ENCODE data around the gene LRRC27. TPM values are rescaled to one million over a fixed set of nuclear protein-coding genes. Genes with fewer than 3 reads are reported as not detected.

Gene LRRC27
- total RNA-seq, 2 experiments from 2014 or later: 3.3 to 3.8 TPM

GRCh38 chr10:132415956-132416355 lies 84.0 kb downstream of the LRRC27 start:
- Mint-ChIP-seq H3K4me1 (ENCODE audit: low read depth) (peaks cover 20% of the 10 kb centered on the region), H3K27ac (no peak overlapping the region), H3K4me3 (no peak overlapping the region), H3K36me3 (ENCODE audit: low read depth) (peaks cover 4% of the 10 kb centered on the region), H3K9me3 (ENCODE audit: insufficient read depth) (no peaks in the 10 kb centered on the region), H3K27me3 (ENCODE audit: low read depth) (no peaks in the 10 kb centered on the region)
- CTCF ChIA-PET: no interaction called here
- ATAC-seq (no peak), DNase-seq (no peak)
- POLR2A ChIA-PET: no interaction called here

- ChIA-PET CTCF (no interaction called here), POLR2A (no interaction called here)
- no peaks in the 10 kb centered on the region for H3K27me3 Mint-ChIP-seq (ENCODE audit: low read depth)
- no peak overlapping the region for H3K27ac Mint-ChIP-seq
- H3K9me3 Mint-ChIP-seq (ENCODE audit: insufficient read depth): no peaks in the 10 kb centered on the region
- DNase-seq (no peak), ATAC-seq (no peak)
- no peak overlapping the region for H3K4me3 Mint-ChIP-seq
- H3K4me1 Mint-ChIP-seq (ENCODE audit: low read depth): peaks cover 26% of the 10 kb centered on the region
- H3K36me3 Mint-ChIP-seq (ENCODE audit: low read depth): peaks cover 4% of the 10 kb centered on the region
Measured at GRCh38 chr10:132416566-132417256, 84.7 kb downstream of the LRRC27 start.

- CTCF ChIA-PET: no interaction called here
- H3K9me3 Mint-ChIP-seq (ENCODE audit: insufficient read depth): no peaks in the 10 kb centered on the region
Measured at GRCh38 chr10:132417257-132417910, 85.4 kb downstream of the LRRC27 start.

GRCh38 chr10:132417957-132418441 lies 86.0 kb downstream of the LRRC27 start:
- H3K4me1 Mint-ChIP-seq (ENCODE audit: low read depth): peaks cover 39% of the 10 kb centered on the region
- ChIA-PET POLR2A (no interaction called here), CTCF (no interaction called here)
- no peak overlapping the region for H3K27ac Mint-ChIP-seq
- no peaks in the 10 kb centered on the region for H3K9me3 Mint-ChIP-seq (ENCODE audit: insufficient read depth)
- no peak overlapping the region for H3K4me3 Mint-ChIP-seq
- no peaks in the 10 kb centered on the region for H3K27me3 Mint-ChIP-seq (ENCODE audit: low read depth)
- H3K36me3 Mint-ChIP-seq (ENCODE audit: low read depth): peaks cover 4% of the 10 kb centered on the region
- no peak for DNase-seq
- no peak for ATAC-seq

More at GRCh38 chr10:132417257-132417910, 85.4 kb downstream of the LRRC27 start:
- Mint-ChIP-seq H3K27me3 (ENCODE audit: low read depth) (no peaks in the 10 kb centered on the region), H3K4me1 (ENCODE audit: low read depth) (peaks cover 33% of the 10 kb centered on the region), H3K4me3 (no peak overlapping the region), H3K27ac (no peak overlapping the region), H3K36me3 (ENCODE audit: low read depth) (peaks cover 4% of the 10 kb centered on the region)
- DNase-seq (no peak), ATAC-seq (no peak)
- POLR2A ChIA-PET: no interaction called here

GRCh38 chr10:132418527-132419416 lies 86.8 kb downstream of the LRRC27 start:
- Mint-ChIP-seq H3K9me3 (ENCODE audit: insufficient read depth) (no peaks in the 10 kb centered on the region), H3K27ac (peak overlapping the region; percentile 25), H3K4me3 (no peak overlapping the region), H3K4me1 (ENCODE audit: low read depth) (peaks cover 45% of the 10 kb centered on the region), H3K36me3 (ENCODE audit: low read depth) (peaks cover 4% of the 10 kb centered on the region), H3K27me3 (ENCODE audit: low read depth) (no peaks in the 10 kb centered on the region)
- DNase-seq (no peak), ATAC-seq (no peak)
- POLR2A ChIA-PET: interaction anchor here (0.6 kb wide), 1 partner anchor 12 kb away, joined by 4 read pairs; no protein-coding TSS in a partner anchor
- CTCF ChIA-PET: no interaction called here

- no peak for ATAC-seq
- peak overlapping the region; percentile 60 for H3K27ac Mint-ChIP-seq
- DNase-seq: no peak
- ChIA-PET CTCF (interaction anchor here (1.7 kb wide), 1 partner anchor 28 kb away, joined by 4 read pairs; no protein-coding TSS in a partner anchor), POLR2A (interaction anchor here (2.0 kb wide), 1 partner anchor 27 kb away, joined by 8 read pairs; no protein-coding TSS in a partner anchor)
- no peaks in the 10 kb centered on the region for H3K27me3 Mint-ChIP-seq (ENCODE audit: low read depth)
- H3K4me1 Mint-ChIP-seq (ENCODE audit: low read depth): peaks cover 45% of the 10 kb centered on the region
- no peak overlapping the region for H3K4me3 Mint-ChIP-seq
- H3K9me3 Mint-ChIP-seq (ENCODE audit: insufficient read depth): no peaks in the 10 kb centered on the region
- H3K36me3 Mint-ChIP-seq (ENCODE audit: low read depth): peaks cover 4% of the 10 kb centered on the region
Measured at GRCh38 chr10:132419538-132420468, 87.8 kb downstream of the LRRC27 start.

- H3K27me3 Mint-ChIP-seq (ENCODE audit: low read depth): no peaks in the 10 kb centered on the region
- H3K36me3 Mint-ChIP-seq (ENCODE audit: low read depth): peaks cover under 1% of the 10 kb centered on the region
- peaks cover 45% of the 10 kb centered on the region for H3K4me1 Mint-ChIP-seq (ENCODE audit: low read depth)
- POLR2A ChIA-PET: interaction anchor here (2.0 kb wide), 1 partner anchor 26 kb away, joined by 8 read pairs; no protein-coding TSS in a partner anchor
- H3K27ac Mint-ChIP-seq: peak overlapping the region; percentile 60
- DNase-seq: no peak
- H3K4me3 Mint-ChIP-seq: no peak overlapping the region
- H3K9me3 Mint-ChIP-seq (ENCODE audit: insufficient read depth): no peaks in the 10 kb centered on the region
- ATAC-seq: peak; percentile 24
- CTCF ChIA-PET: interaction anchor here (1.7 kb wide), 1 partner anchor 27 kb away, joined by 4 read pairs; no protein-coding TSS in a partner anchor
Measured at GRCh38 chr10:132420469-132420980, 88.5 kb downstream of the LRRC27 start.

GRCh38 chr10:132420981-132421846 lies 89.2 kb downstream of the LRRC27 start:
- no peaks in the 10 kb centered on the region for H3K36me3 Mint-ChIP-seq (ENCODE audit: low read depth)
- peaks cover 45% of the 10 kb centered on the region for H3K4me1 Mint-ChIP-seq (ENCODE audit: low read depth)
- H3K27me3 Mint-ChIP-seq (ENCODE audit: low read depth): no peaks in the 10 kb centered on the region
- ATAC-seq (peak; percentile 72), DNase-seq (peak; percentile 66)
- no peaks in the 10 kb centered on the region for H3K9me3 Mint-ChIP-seq (ENCODE audit: insufficient read depth)
- H3K4me3 Mint-ChIP-seq: no peak overlapping the region
- peak overlapping the region; percentile 72 for H3K27ac Mint-ChIP-seq
- POLR2A ChIA-PET: interaction anchor here (0.9 to 2.0 kb wide), 2 partner anchors 24 to 26 kb away, joined by 3 to 8 read pairs; partner anchors contain the start of gene PWWP2B
- CTCF ChIA-PET: interaction anchor here (1.7 kb wide), 1 partner anchor 26 kb away, joined by 4 read pairs; no protein-coding TSS in a partner anchor

- peak overlapping the region; percentile 72 for H3K27ac Mint-ChIP-seq
- H3K4me3 Mint-ChIP-seq: no peak overlapping the region
- H3K4me1 Mint-ChIP-seq (ENCODE audit: low read depth): peaks cover 45% of the 10 kb centered on the region
Measured at GRCh38 chr10:132421847-132422751, 90.1 kb downstream of the LRRC27 start.

More at GRCh38 chr10:132421847-132422751, 90.1 kb downstream of the LRRC27 start:
- DNase-seq (no peak), ATAC-seq (no peak)
- Mint-ChIP-seq H3K9me3 (ENCODE audit: insufficient read depth) (no peaks in the 10 kb centered on the region), H3K36me3 (ENCODE audit: low read depth) (no peaks in the 10 kb centered on the region), H3K27me3 (ENCODE audit: low read depth) (no peaks in the 10 kb centered on the region)
- CTCF ChIA-PET: interaction anchor here (1.3 to 3.2 kb wide), 3 partner anchors 11 to 25 kb away, joined by 3 to 9 read pairs (median 3); no protein-coding TSS in a partner anchor
- POLR2A ChIA-PET: interaction anchor here (0.8 to 2.0 kb wide), 3 partner anchors 12 to 25 kb away, joined by 3 to 8 read pairs (median 3); partner anchors contain the start of gene PWWP2B
